Measurements from ENCODE around the gene AP2M1.
"Not testable (repeated sequence)": the region's sequence is repeated elsewhere in the genome, so short reads cannot be mapped to it uniquely, and the experiment has no call there.

Gene AP2M1

DNA sequence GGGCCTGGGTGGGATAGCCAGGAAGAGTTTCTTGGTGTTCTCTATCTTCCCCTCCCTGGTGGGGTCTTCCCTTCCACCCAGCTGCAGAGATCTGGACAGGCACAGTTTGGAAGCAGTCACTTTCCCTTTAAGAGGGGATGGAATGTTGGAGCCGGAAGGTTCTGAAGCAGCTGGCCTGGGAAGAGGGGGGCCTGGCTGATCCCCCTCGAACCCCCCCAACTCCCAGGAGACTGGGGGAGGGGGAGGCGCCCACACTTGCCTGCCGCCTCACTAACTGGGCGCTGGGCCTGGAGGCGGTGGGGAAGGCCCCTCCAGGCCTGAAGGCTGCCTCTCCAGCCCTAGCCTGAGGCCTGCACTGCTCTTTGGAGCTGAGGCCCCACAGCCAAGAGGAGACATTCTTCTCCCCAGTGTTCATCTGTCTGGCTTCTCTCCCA is 18.1 kb upstream of the AP2M1 start:
- DNase-seq (ENCODE audit: low read depth in 2 of 2) = no peak

DNA sequence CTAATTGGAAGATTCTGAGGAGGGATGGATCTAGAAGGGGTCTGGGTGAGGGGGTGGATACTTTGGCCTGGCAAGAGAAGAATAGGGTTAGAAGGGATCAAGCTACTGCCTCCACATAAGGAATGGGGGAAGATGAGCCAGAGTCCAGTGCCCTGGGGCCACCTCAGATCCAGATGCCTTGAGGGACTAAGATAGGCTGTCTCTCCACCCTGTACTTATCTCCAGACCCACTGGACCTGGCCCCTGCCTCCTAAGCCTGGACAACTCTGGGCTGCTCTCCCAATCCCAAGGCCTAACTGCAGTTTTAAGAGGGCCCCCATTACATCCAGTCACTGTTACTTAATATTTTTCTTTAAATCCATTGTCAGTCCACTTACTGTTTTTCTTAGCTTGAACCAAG is 17.4 kb upstream of the AP2M1 start:
- DNase-seq (ENCODE audit: low read depth in 2 of 2) = no peak

DNA sequence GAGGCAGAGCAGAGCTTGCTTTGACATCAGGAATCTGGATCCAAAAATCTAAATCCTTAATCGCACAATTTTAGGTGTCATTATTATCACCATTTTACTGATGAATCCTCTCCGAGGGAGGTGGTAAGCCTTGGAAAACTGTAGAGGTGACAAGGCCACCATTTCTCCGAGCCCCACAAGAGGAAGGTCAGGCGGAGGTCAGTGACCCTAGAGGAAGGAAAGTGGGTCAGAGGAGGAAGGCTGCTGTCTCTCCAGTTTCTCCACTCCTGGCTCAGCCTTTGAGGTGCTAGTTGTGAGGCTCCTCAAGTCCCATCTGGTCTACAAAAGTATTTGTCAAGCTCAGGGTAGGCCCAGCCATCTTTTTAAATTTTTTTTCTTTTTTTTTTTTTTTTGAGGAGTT is 16.3 kb upstream of the AP2M1 start:
- no peak for DNase-seq (ENCODE audit: low read depth in 2 of 2)

DNA sequence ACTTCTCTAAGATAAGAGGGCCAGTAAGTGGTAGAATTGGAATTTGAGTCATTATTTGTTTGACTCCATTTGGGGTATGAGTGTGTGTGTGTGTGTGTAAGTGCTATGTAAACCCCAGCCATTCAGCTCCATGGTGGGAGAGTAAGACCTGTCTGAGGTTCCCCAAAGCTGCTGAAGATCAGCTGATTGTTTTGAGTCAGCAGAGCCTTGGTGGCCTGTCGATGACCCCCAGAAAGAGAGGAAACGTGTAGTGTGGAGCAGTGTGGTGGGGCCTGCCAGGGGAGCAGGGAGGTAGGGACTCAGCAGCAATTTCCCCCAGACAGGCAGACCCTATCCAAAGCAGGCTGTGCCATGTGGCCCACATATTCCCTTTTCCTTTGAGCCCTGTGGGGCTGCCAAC is 14.2 kb upstream of the AP2M1 start:
- no peak for DNase-seq (ENCODE audit: low read depth in 2 of 2)

DNA sequence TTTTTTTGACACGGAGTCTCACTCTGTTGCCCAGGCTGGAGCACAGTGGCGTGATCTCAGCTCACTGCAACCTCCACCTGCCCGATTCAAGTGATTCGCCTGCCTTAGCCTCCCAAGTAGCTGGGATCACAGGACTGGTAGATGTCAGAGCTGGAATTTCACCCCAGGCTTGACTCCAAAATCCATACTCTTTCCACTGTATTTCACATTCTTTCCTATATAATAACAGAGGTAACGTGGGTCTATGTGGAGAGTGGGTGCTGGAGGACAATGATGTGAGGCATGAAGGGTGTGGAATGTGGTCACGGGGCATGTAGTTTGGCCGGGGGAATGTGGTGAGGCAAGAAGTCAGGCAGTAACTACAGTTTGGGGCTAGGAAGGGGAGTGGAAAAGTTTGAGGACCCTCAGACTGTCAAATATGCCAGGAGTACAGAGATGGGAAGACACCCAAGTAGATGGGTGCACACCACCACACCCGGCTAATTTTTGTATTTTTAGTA is 12.0 kb upstream of the AP2M1 start:
- DNase-seq (ENCODE audit: low read depth in 2 of 2) = not testable (repeated sequence)

DNA sequence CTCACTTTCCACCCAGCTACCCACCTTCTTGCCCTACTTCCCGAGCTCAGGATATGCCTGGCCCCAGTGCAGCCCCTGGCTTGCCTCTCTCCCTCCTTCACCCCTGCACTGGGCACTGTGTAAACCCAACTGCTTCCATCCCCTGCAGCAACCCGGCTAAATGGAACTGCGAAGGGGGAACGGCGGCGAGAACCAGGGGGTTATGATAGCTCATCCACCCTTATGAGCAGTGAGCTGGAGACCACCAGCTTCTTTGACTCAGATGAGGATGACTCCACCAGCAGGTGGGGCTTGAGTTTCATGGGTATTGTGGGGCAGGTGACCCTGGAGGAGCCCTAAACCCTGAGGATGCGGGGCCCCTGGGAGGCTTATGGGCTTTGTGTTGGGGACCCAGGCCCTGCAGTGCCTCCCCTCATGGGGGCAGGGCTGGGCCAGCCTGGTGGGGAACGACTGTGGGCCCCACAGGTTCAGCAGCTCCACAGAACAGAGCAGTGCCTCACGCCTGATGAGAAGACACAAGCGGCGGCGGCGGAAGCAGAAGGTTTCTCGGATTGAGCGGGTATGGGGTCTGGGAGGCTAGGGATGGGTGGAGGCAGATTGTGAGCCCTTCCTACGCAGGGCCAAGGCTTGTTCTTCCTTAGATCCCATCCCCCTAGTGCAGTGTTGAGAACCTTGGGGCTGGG is 9.9 kb upstream of the AP2M1 start:
- no peak for DNase-seq (ENCODE audit: low read depth in 2 of 2)

DNA sequence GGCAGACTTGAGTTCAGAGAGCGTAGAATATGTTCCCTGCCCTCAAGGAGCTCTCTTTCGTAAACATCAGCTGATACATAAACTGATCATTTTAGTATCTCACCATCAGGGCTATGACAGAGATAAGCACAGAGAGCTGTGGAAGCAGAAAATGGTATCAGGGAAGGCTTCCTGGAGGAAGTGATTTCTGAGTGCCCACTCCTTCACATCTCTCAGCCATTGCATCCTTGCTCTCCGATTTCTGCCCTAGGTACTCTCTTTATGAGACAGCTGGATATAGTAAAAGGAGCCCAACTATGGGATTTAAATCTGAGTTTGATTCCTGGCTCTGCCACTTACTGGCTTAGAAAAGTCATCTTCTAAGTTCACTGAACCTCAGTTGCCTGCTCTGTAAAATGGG is 9.1 kb upstream of the AP2M1 start:
- no peak for DNase-seq (ENCODE audit: low read depth in 2 of 2)

DNA sequence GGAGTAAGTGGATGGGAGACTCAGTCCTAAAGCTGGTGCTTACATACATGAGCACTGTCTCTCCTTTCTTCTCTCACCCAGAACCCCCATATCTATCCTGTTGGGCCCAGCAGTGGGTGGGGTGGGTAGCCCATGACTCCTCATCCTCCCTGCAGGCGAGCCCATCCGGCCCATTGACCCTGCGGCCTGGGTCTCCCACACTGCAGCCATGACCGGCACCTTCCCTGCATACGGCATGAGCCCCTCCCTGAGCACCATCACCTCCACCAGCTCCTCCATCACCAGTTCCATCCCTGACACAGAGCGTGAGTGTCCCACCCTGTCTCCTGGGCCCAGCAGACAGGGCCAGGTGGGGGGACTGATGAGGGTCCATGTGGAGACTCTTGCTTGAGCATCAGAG is 8.0 kb upstream of the AP2M1 start:
- no peak for DNase-seq (ENCODE audit: low read depth in 2 of 2)

DNA sequence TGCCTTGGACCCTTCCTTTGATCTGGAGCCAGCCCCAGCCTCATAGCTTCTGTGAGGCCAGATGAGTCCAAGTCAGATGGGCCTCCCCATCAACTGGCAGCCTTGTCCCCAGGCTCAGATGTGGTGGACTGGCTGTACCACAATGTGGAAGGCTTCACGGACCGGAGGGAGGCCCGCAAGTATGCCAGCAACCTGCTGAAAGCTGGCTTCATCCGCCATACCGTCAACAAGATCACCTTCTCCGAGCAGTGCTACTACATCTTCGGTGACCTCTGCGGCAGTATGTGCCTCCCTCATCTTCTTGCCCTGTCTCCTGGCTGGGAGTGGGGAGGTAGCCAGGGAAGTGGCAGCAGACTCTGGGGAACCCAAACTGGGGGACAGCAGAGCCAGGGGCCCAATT is 6.9 kb upstream of the AP2M1 start:
- no peak for DNase-seq (ENCODE audit: low read depth in 2 of 2)

DNA sequence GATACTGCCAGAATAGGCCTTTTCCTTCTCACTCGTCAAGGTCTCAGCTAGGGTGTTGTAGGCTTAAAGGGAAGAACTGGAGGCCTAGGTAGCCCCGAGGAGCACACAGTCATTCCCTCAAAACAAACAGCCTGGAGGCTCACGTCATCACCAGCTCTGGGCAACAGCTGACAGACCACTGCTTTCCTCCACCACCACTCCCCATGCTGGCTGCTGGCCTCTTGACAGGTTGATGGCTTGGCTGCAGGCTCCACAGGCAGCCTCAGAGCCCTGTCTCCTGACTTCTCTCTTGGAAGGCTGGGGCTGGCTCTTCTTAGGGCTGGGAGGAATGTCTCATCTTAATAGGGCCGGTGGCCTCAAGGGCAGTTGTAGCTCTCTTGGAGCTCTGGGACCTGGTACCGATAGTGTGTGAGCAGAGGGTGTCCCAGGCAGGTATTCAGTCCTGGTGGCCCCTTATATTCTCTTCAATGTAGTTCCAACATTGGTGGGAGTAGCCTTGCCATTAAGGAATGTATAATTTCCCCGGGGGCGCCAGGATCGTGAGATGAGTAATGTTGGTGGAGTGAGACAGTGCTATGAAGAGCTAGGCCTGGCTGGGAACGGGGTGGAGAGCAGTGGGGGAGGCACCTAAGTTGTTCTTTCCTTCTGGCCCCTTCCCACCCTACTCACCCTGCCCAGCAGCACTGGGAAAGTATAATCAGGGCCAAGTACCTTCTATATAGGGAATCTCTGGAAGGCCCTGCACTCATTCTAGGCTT is 6.1 kb upstream of the AP2M1 start:
- DNase-seq (ENCODE audit: low read depth in 2 of 2) = no peak

DNA sequence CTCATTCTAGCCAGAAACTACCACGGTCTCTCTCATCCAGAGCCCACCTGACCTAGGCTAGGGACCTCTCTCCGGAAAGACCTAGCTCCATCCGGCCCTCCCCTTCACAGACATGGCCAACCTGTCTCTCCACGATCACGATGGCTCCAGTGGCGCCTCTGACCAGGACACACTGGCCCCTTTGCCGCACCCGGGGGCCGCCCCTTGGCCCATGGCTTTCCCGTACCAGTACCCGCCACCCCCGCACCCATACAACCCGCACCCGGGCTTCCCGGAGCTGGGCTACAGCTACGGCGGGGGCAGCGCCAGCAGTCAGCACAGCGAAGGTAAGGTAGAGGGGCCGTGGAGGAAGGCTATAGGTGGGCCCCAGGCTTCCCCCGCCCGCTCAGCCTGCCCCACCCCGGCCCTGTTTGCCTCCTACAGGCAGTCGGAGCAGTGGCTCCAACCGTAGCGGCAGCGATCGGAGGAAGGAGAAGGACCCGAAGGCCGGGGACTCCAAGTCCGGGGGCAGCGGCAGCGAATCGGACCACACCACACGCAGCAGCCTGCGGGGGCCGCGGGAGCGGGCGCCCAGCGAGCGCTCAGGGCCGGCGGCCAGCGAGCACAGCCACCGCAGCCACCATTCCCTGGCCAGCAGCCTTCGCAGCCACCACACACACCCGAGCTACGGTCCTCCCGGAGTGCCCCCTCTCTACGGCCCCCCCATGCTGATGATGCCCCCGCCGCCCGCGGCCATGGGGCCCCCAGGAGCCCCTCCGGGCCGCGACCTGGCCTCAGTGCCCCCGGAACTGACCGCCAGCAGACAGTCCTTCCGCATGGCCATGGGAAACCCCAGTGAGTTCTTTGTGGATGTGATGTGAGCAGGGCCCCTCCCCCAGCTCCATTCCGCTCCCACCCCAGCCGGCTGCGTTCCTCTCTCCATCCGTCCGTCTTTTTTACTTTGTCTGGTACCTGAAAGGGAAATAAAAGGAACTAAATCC is 4.5 kb upstream of the AP2M1 start:
- no peak for DNase-seq (ENCODE audit: low read depth in 2 of 2)

DNA sequence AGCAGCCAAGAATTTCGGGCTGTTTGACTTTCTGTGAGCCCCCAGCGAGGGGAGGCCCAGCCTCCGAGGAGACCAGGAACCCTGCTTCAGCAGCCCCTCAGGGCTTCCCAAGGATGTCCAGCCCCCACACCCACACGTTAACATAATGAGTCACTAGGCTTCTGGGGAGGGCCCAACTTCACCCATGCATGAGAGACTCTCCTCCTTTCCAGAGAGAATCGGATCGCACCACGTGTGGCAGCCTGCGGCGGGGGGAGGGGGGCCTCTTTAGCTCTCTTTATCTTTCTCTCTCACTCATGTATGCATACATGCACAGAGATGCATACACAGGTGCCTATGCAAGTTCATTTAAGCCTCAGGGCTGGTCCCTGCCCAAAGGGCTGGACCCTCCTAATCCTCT is 3.1 kb upstream of the AP2M1 start:
- no peak for DNase-seq (ENCODE audit: low read depth in 2 of 2)

DNA sequence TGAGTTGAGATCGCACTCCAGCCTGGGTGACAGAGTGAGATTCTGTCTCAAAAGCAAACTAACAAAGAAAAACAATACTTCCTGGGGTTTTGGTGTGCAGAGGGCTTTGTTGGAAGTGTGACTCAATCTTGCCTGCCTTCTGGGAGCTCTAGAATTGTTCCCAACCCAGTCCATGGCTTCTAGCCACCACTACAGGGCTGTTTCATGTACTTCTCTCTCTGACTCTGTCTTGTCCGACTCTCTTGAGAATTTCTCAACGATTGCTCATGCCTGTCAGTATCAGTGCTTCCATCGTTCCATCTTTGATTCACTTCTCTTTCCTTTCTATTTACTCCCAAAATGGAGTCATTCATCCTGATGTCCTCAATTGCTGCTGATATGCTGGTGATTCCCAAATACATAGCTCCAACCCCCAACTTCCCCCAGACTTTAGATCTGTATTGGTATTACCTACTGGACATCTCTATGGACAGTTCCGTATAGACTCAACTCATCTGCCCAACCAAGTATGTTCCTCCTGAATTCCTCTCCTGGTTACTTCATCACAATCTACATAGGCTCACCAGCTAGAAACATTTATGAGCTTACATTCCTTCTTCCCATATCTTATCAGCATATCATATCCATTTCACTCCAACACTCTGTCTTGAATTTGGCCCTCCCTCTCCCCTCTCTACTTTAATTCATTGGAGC is 1.8 kb upstream of the AP2M1 start:
- no peak for DNase-seq (ENCODE audit: low read depth in 2 of 2)

DNA sequence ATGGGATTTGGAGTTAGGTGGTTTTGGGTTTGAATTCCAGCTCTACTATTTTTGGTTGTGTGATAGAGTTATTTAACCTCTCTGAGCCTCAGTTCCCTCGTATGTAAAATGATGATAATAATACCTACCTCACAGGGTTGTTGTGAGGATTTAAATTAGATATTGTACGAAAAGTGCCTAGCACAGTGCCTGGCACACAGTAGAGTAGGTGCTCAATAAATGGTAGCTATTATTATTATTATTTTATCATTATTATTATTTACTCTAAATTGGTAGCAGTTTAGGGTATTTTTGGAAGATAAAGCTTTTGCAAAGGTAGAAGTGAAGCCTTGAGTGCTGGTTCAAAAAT is 1.3 kb upstream of the AP2M1 start:
- no peak for DNase-seq (ENCODE audit: low read depth in 2 of 2)

DNA sequence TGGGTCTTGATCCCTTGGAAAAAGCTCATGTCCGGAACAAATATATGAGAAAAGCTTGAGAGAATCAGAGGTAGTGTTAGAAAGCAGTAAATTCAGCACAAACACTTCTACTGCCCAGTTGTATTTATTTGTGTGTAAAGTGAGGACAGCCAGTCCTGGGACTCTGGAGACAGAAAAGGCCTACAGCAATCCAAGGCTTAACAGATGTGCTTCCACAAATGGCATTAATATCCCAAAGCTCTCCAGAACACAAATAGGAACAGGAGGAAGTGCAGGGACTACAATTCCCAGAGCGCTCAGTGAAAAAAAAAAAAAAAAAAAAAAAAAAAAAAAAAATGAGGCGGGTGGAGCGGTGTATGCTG is 390 bp upstream of the AP2M1 start:
- DNase-seq (ENCODE audit: low read depth in 2 of 2) = no peak

DNA sequence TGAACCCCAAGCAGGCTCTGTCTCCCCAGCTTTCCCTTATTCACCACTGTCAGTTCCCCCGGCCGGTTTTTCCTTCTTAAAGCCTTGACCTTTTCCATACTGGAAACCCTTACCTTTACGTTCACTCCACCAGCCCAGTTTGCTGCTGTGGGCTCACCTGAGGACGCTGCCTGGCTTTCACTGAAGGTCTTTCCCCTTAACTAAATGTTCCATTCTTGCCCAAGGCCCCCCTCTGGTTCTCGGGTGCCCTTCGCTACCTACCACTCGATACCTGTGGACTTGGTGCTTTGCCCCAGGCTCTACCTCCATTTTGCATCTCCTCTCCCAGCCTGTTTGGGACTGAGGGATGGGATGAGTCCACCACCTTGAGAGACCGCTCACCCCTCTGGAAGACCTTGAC is 851 bp downstream of the AP2M1 start:
- no peak for DNase-seq (ENCODE audit: low read depth in 2 of 2)

DNA sequence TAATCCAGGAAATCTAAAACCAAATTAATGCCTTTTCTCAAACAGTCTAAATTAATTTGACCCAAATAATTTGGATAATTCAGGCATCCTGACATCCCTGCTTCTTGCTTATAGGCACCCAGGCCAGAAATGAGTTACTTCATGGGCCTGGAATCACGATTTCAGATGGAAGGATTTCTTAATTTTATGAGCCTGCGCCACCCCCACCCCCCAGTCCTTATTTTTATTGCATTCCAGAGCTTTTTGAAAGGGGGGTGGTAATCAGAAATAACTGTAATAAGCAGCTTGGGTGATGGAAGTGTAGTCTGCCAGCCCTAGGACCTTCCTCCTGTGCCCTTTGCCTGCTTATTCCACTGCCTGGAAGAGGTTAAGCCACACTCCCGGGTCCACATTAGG is 1.3 kb downstream of the AP2M1 start:
- DNase-seq (ENCODE audit: low read depth in 2 of 2) = no peak

DNA sequence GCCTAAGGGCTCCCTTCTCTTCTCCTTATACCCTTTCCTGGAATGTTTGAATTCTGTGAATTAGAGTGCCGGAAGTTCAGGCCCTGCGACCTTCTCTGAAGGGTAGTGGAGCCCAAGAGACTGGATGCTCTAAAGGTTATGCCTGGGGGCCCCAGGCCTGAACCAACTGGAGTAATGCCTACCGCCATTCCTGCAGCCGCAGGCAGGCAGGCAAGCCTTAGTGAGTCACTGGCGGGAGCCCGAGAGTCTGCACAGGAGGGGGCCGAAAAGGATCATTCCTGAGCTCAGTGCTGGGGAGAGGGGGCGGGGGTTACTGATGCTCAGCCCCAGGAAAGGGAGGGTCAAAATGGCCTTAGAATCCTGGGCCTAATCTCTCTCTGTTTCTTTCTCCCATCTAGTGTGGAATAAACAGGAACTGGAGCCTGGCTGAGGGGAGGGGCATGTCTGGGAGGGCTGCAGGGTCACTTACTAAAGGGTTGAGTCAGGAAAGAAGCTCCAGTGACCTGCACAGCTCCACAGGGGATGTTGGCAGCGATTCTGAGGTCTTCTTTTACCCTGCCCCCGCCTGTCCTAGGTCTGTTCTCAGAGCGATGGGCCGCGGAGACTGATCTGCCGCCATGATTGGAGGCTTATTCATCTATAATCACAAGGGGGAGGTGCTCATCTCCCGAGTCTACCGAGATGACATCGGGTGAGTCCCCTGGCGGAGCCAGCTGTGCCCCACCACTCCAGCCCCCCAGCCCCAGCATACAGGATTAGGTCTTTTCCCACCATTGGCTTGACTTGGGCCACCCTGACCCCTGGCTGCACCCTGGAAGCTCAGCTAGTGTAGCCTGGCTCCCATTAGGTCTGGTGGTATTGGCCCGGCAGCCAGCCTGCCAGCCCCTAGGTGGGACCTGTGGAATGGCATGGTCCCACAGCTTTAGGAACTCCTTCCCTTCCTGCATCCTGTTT is 2.0 kb downstream of the AP2M1 start:
- DNase-seq (ENCODE audit: low read depth in 2 of 2) = no peak

DNA sequence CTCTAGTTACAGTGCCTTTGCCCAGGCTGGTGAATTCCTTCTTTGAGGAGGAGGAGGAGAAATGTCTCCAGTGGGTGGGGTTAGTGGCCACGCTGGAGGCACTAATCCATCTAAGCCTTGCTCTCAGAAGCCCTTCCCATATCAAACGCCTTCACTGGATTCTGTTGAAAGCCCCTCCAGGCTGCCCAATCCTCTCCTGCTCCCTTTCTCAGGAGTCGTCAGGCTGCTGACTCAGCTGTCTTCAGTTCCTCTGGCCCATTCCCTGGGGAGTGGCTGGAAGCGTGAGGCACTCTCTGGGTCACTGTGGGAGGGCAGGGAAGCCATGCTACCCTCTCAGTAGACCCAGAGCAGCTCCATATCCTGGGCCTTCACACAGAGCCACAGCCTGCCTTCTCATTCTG is 2.7 kb downstream of the AP2M1 start:
- DNase-seq (ENCODE audit: low read depth in 2 of 2) = no peak

DNA sequence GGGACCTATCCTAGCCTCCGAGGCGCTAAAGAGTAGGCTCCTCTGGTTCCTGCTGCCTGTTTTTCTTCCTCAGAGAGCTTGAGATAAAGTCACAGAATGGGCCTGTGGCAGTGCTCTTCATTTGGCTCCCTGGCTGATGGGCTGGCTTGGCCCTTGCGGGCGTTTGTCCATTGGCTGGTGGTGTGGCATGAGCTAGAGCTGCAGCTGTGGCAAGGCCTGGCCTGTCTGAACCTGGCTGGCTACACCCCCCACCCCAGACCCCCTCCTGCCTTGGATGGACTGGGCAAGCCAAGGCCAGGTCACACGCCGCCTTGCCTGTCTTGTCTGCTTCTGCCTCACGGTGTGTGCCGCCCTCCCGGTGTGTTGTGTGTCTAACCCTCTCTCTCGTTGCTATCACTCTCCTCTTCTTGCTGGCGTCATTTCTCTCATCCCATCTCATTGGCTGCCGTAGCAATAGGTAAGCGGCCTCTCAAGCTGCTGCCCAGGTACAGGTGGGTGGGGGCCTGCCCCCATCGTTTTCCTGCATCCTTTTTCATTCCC is 3.2 kb downstream of the AP2M1 start:
- no peak for DNase-seq (ENCODE audit: low read depth in 2 of 2)

Data from stimulated activated CD4-positive, alpha-beta T cell treated with anti-CD3 and anti-CD28 coated beads, Interleukin-15, amount 100 ng/mL, for 48 hours (primary cell).